Right atrium auricular region (tissue), 2 donors: ENCODE results near the gene TMEM79. TPM values are rescaled to one million over a fixed set of nuclear protein-coding genes. Genes with fewer than 3 reads are reported as not detected.
"Not testable (repeated sequence)": the region's sequence is repeated elsewhere in the genome, so short reads cannot be mapped to it uniquely, and the experiment has no call there.

Experiments
- DNase-seq: peaks from one replicate; pipeline ENCODE4 v3.0.0-alpha.2; 2019; ENCODE audit warnings: low spot score
- H3K27ac ChIP-seq, 2 donors: fragments of 200-600 bp; sonication (generic); 1 replicate in 1 of 2; 2 replicates in 1 of 2; pipeline ENCODE4 v1.5.1; 2016 to 2019
- H3K27me3 ChIP-seq, 2 donors: fragments of 200-600 bp; sonication (generic); one replicate each; pipeline versions ENCODE4 v1.5.1 to v1.6.0; 2017 to 2019
- H3K36me3 ChIP-seq: fragments of 200-600 bp; sonication (generic); one replicate; pipeline ENCODE4 v1.5.1; 2016
- H3K4me1 ChIP-seq, 2 donors: fragments of 200-600 bp; sonication (generic); one replicate each; pipeline versions ENCODE4 v1.5.1 to v1.6.0; 2017 to 2019
- H3K4me3 ChIP-seq, 2 donors: fragments of 200-600 bp; sonication (generic); 1 replicate in 1 of 2; 2 replicates in 1 of 2; pipeline ENCODE4 v1.5.1; 2017 to 2019; ENCODE audit warnings: mild to moderate bottlenecking in 1 of 2, moderate library complexity in 1 of 2
- H3K9me3 ChIP-seq, 2 donors: fragments of 200-600 bp; sonication (generic); one replicate each; pipeline ENCODE4 v1.5.1; 2019
- total RNA-seq, 2 donors: library from RNA; depleted of rRNA; stranded (reverse); fragments of >200 nt; gene quantifications; one replicate each; pipeline ENCODE4 v1.1.0, GENCODE V29; 2016
- TF ChIP-seq, protein P1 (sequence below), 2 donors: fragments of 200-600 bp; sonication (generic); IDR thresholded peaks; one replicate each; pipeline ENCODE4 v1.5.1; 2019; ENCODE audit warnings: antibody characterized with exemption in 2 of 2

The TMEM79 gene
- total RNA-seq, 2 donors from 2014 or later, result 0.96 to 1.0 TPM

DNA sequence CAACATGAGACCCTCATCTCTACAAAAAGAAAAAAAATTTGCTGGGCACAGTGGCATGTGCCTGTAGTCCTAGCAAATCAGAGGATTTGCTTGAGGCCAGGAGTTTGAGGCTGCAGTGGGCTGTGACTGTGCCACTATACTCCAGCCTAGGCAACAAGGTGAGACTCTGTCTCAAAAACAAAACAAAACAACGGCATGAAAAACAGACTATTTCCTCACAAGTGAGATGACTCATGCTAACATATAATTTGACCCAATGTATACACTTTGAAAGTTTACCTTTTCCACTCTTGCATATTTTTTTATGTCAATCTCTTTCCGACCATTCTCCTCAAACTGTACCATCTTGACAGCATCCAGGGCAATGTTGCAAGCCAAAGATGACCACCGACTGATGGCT lies 36.4 kb downstream of the TMEM79 start:
- TF ChIP-seq, protein P1, sequence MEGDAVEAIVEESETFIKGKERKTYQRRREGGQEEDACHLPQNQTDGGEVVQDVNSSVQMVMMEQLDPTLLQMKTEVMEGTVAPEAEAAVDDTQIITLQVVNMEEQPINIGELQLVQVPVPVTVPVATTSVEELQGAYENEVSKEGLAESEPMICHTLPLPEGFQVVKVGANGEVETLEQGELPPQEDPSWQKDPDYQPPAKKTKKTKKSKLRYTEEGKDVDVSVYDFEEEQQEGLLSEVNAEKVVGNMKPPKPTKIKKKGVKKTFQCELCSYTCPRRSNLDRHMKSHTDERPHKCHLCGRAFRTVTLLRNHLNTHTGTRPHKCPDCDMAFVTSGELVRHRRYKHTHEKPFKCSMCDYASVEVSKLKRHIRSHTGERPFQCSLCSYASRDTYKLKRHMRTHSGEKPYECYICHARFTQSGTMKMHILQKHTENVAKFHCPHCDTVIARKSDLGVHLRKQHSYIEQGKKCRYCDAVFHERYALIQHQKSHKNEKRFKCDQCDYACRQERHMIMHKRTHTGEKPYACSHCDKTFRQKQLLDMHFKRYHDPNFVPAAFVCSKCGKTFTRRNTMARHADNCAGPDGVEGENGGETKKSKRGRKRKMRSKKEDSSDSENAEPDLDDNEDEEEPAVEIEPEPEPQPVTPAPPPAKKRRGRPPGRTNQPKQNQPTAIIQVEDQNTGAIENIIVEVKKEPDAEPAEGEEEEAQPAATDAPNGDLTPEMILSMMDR (IDR thresholded peaks at IDR 0.05), result no peak
- Histone ChIP-seq H3K9me3 (no peaks in the 10 kb centered on the region), H3K4me3 (no peak overlapping the region), H3K27me3 (no peaks in the 10 kb centered on the region), H3K36me3 (peaks cover 93% of the 10 kb centered on the region), H3K27ac (no peak overlapping the region), H3K4me1 (no peaks in the 10 kb centered on the region)
- DNase-seq, result no peak

DNA sequence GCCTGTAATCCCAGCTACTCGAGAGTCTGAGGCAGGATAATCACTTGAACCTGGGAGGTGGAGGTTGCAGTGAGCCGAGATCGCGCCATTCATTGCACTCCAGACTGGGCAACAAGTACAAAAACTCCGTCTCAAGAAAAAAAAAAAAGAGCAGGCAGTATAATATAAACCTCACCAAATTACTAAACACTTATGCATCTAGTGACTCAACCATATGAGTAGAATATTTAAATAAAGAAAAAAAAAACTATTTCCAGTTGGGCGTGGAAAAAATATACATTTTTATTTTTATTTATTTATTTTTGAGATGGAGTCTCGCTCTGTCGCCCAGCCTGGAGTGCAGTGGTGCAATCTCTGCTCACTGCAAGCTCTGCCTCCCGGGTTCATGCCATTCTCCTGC lies 39.1 kb downstream of the TMEM79 start:
- not testable (repeated sequence) for H3K4me1 ChIP-seq, H3K4me3 ChIP-seq, DNase-seq, H3K9me3 ChIP-seq, H3K27me3 ChIP-seq, H3K27ac ChIP-seq
- H3K36me3 ChIP-seq, result peaks cover 68% of the 10 kb centered on the region

DNA sequence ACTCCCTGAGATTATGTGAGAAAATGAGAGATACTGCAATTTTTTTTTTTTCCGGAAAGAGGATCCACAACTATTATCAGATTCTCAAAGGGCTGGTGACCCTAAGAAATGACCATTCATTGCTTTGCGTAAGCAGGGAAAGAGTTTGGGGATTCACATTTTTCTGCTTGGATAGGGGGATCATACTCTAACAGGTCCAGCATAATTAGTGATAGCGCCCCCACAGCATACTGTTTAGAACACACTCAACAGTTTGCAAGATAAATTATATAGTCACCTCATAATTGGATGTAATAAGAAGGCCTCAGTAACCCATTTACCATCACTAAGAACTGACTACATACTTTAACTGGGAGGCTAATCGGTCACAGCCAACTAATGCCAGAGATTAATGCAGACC lies 52.1 kb downstream of the TMEM79 start:
- peaks cover 40% of the 10 kb centered on the region for H3K36me3 ChIP-seq

DNA sequence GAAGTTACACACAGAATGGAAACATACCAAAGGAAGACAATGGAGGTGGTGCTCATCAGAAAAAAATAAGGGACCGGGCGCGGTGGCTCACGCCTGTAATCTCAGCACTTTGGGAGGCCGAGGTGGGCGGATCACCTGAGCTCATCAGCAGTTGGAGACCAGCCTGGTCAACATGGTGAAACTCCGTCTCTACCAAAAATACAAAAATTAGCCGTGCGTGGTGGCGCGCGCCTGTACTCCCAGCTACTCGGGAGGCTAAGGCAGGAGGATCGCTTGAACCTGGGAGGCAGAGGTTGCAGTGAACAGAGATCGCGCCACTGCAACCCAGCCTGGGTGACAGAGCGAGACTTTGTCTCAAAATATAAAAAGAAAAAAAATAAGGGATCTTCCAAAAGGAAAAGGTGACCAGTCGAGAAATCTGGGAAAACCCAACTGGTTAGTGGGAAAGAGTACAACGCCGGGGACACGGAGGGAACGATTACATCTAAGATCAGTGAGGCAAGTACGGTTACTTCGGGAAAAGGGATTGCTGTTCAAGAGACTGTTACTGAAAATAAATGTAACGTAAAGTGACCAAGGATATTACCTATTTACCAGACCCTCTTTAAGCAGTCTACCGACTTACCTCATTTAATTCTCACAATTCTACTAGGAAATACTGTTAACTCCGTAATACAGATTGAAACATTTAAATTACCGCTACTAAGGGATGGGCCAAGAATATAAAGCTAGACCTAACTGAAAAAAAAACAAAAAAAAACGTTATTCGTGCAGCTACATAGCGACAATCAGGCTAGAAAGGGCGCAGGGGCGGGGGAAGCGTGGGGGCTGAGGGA lies 53.1 kb downstream of the TMEM79 start:
- no peak for DNase-seq
- H3K4me3 ChIP-seq, result peak overlapping the region; percentile 65 to 71
- peaks cover 0 to 22% of the 10 kb centered on the region in 2 donors for H3K4me1 ChIP-seq
- TF ChIP-seq, protein P1 (IDR thresholded peaks at IDR 0.05), result no peak
- H3K27ac ChIP-seq, result peak overlapping the region; percentile 87 to 88
- H3K9me3 ChIP-seq, result no peaks in the 10 kb centered on the region
- no peaks in the 10 kb centered on the region for H3K27me3 ChIP-seq
- peaks cover 29% of the 10 kb centered on the region for H3K36me3 ChIP-seq

More for the DNA sequence above, 52.1 kb downstream of the TMEM79 start:
- DNase-seq, result no peak
- TF ChIP-seq, protein P1 (IDR thresholded peaks at IDR 0.05), result no peak
- Histone ChIP-seq H3K27me3 (no peaks in the 10 kb centered on the region), H3K4me3 (no peak overlapping the region), H3K4me1 (peaks cover 0 to 22% of the 10 kb centered on the region in 2 donors), H3K9me3 (no peaks in the 10 kb centered on the region), H3K27ac (no peak overlapping the region)

DNA sequence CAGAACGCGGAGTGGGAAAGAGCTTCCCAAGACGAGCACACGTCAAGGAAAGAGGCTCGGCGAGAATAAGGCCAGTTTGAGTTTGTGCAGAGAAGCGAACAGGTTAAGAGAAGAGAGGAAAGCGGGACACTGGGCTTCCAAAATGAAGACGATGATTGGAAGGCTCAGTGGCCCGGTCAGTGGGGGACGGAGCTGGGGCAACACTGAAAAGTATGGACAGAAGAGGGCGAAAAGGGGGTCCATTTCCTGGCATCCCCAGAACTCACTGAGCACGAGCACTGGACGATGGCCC lies 53.7 kb downstream of the TMEM79 start:
- Histone ChIP-seq H3K4me3 (peak overlapping the region; percentile 65 to 71), H3K36me3 (peaks cover 24% of the 10 kb centered on the region), H3K27me3 (no peaks in the 10 kb centered on the region), H3K9me3 (no peaks in the 10 kb centered on the region), H3K27ac (peak overlapping the region; percentile 87 to 88), H3K4me1 (peaks cover 0 to 22% of the 10 kb centered on the region in 2 donors)
- no peak for DNase-seq
- TF ChIP-seq, protein P1 (IDR thresholded peaks at IDR 0.05), result no peak

DNA sequence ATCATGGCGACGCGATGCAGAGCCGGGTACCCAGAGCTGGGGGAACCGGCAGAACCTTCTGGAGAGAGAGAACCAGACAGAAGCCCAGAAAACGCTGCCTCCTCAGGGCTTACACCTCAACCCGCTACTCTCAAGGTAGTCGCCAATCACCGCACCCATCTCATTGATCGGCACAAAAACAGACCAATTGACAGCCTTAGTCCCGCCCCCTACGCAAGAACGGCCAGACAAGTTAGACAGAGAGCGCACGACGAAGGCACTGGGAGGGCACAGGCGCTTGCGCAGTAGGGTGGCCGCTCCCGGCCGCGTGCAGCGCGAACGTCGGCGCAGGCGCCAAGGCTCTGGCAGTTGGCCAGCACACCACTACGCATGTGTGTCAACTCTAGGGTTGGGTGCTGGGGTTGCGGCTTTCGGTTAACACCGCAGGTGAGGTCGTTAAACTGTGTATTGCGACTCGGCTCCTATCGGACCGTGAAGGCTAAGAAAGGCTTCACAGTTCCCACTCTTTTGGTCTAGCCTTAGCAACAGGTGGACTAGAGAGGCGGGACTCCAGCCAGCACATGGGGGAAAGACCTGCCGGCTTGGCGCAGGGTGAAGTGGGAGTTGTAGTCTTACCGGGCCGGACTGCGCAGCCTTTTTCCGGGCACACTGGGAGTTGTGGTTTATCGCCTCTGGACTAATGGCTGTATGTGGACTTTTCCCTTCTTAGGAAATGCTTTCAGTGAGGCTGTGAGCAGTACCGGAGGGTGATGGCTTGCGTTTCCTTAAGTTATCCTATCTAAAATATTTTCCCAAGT lies 54.3 kb downstream of the TMEM79 start, which contains the start of the genes CCT3 and TSACC:
Gene CCT3 (minus strand): TSS at position 113 of the 797 bp plus-strand sequence. CDS start 108 bp downstream, at position 5.
Gene TSACC (plus strand): TSS at position 347 of the 797 bp plus-strand sequence. CDS start 1,232 bp downstream, outside the sequence.
- peak within 1 kb of the TSS; percentile 65 to 71 for H3K4me3 ChIP-seq
- no peaks in the 10 kb centered on the region for H3K27me3 ChIP-seq
- peaks cover 18% of the 10 kb centered on the region for H3K36me3 ChIP-seq
- DNase-seq, result peak; percentile 99
- peak within 1 kb of the TSS; percentile 87 to 88 for H3K27ac ChIP-seq
- TF ChIP-seq, protein P1 (IDR thresholded peaks at IDR 0.05), result no peak
- peaks cover 0 to 22% of the 10 kb centered on the region in 2 donors for H3K4me1 ChIP-seq
- H3K9me3 ChIP-seq, result no peaks in the 10 kb centered on the region
